Measurements from ENCODE around the gene ZDHHC17.

ZDHHC17 gene

DNA sequence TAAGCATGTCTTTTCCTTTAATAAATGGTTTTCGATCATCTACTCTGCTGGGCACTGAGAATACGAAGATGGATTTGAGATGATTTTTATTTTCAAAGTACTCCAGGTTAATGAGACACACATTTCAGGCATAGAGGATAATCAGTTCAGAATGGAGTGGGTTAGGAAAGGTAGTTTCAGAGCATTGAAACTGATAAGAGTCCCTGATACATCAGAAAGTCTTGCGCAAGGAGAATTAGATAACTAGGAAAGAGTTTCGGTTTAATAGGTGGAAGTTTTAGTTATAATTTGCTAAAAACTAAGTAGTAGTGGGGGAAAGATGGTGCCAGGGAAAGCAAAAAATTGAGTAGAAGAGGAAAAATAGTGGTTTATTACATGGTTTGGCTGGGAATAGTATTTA lies 50.1 kb downstream of the ZDHHC17 start:
- no peak for DNase-seq (ENCODE audit: low read depth, low spot score)

- peak; percentile 12 for DNase-seq (ENCODE audit: low read depth, low spot score)
Observed at GRCh38 chr12:76820888-76821482, 57.1 kb downstream of the ZDHHC17 start.

DNA sequence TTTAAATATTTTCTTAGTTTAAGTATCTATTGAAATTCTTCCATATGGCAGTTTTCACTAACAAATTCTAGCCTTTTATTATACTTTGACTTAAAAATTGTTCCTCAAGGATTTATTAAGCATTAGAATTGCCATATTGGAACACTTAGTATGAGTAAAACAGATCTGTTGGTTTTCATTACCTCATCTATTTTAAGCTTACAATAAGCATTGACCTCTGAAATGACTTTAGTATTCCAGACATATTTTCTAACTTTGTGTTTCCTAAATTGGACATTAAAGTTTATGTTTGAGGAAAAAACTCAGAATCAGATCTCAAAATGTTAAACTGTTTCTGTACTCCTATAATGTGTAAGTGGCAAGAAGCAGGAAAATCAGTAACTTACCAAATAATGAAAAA lies 66.5 kb downstream of the ZDHHC17 start:
- no peak for DNase-seq (ENCODE audit: low read depth, low spot score)

GRCh38 chr12:76836633-76837032 lies 72.7 kb downstream of the ZDHHC17 start:
- DNase-seq (ENCODE audit: low read depth, low spot score): no peak

GRCh38 chr12:76847260-76847659 lies 83.3 kb downstream of the ZDHHC17 start:
- DNase-seq (ENCODE audit: low read depth, low spot score): no peak

DNA sequence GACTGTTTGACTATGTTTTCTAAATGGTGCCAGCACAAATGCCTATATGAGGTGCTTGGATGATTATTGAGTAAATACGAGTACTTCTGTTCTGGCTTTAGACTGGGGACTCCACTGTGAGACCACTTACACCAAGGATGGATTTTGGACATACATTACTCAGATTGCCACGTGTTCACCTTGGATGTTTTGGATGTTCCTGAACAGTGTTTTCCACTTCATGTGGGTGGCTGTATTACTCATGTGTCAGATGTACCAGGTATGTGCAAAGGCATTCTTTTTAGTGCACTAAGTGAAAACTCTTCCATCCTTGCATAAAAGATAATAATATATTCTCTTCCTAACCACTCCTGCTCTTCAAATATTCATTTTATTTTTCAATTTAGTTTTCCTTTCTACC lies 84.2 kb downstream of the ZDHHC17 start:
- DNase-seq (ENCODE audit: low read depth, low spot score): no peak

DNA sequence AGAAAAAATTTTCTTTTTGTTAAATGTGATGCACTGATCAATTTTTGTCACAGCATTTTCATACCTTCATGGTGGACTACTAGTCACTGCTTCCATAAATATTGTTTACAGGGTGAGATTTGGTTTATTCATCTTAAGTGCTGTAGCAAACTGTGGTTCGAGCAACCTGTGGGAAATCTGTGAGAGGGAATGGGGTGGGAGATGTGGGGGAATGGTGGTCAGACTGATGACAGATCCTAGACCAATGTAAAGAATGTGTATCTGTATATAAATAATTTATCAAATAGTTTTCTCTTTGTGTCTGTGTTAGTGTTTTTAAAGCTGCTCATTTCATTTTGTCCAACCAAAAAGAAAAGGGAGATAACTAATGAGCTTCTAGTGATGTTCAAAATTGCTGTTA lies 88.2 kb downstream of the ZDHHC17 start:
- no peak for DNase-seq (ENCODE audit: low read depth, low spot score)

GRCh38 chr12:76855271-76855670 lies 91.4 kb downstream of the ZDHHC17 start:
- DNase-seq (ENCODE audit: low read depth, low spot score): no peak

DNA sequence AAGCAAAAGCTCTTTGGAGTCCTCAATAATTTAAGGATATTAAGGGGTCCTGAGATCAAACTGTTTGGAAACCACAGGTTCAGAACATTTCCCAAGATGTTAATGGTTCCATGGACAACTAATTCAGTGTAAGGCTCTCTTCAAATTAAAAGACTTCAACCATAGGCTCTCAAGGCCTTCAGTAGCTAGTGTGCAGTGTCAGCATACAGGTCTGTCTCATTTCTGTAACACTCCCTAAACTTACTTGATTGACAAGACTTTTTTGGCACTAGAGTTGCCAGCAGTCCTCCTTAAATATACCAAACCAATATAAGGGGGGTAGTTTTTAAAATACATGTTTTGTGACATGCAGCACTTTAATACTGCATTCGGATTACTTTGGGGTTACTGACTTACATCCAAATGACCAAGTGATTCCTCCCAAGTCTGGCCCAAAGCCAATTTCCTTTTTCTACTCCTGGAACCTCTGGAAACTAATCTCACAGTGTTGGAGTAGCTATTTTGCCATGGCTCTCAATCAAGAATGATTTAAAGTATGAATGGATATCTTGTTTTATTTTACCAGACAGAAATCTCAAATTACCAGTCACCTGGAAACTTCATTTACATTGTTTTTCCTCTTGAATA lies 92.2 kb downstream of the ZDHHC17 start:
- DNase-seq (ENCODE audit: low read depth, low spot score): no peak

GRCh38 chr12:76859611-76860010 lies 95.7 kb downstream of the ZDHHC17 start:
- no peak for DNase-seq (ENCODE audit: low read depth, low spot score)

GRCh38 chr12:76860256-76860655 lies 96.3 kb downstream of the ZDHHC17 start:
- no peak for DNase-seq (ENCODE audit: low read depth, low spot score)

- no peak for DNase-seq (ENCODE audit: low read depth, low spot score)
Observed at GRCh38 chr12:76863005-76863670, 99.2 kb downstream of the ZDHHC17 start.

DNA sequence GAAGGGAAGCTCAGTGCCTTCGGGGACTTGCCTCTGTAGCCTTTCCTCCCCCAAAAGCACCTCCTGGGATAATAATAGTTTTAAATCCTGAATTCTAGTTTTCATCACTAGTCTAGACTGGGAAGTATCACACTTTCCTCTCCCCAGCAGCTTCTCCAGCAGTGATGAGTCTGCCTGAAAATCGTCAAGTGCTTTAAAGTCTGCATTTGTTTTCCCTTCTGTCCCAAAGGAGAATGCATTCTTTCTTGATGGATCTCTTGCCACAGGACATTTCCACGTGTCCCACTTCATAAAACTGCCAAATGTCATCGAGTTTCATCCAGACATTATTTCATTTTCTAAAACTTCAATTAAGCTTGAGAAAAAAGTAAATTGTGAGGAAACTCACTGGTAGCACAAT lies 99.9 kb downstream of the ZDHHC17 start:
- no peak for DNase-seq (ENCODE audit: low read depth, low spot score)

DNA sequence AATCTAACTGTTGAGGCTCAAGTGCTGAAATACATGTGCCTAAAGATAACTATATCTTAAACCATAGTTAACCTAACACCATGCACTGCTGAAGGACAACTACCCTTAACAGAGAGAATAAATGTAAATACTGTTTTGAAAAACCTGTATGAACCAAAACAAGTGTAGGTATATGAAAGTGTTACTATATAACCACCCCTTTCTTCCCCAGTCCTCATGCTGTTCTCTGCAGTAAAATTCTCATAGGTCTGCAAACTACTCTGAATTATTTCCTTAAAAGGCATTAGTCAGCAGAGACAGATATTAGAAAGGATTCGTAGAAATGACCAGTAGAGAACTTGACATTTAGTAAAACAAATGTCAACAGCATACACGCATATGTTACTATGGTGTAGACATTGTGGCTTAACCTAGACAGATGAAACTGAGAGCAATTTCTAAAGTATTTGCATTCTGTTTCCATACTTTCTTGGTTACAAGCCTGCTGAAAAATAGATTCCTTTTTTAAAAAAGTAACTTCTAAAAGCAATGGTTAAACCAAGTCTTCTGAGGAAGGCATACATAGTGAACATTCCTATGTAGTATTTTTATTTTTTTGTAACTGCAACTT lies 101.0 kb downstream of the ZDHHC17 start:
- DNase-seq (ENCODE audit: low read depth, low spot score): no peak

- no peak for DNase-seq (ENCODE audit: low read depth, low spot score)
Observed at GRCh38 chr12:76866151-76866567, 102.2 kb downstream of the ZDHHC17 start.

DNA sequence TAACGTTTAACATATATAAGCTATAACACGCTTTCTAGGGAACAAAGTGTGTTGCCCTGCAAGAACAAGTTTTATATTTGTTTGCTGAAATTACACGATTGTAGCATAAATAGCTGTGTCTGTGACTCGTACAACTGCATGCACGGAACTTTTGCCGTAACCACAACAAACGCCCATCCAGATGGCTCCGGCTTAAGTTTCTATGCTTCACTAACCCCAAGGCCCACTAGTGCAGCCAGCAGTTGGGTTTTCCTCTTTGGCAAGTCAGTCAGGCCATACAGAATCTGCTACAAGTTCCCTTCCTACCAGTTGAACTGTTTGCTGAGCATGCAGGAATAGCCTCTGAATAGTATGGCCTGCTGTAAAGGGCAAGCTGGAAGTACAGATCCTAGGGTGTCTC lies 102.8 kb downstream of the ZDHHC17 start:
- DNase-seq (ENCODE audit: low read depth, low spot score): peak; percentile 14

DNA sequence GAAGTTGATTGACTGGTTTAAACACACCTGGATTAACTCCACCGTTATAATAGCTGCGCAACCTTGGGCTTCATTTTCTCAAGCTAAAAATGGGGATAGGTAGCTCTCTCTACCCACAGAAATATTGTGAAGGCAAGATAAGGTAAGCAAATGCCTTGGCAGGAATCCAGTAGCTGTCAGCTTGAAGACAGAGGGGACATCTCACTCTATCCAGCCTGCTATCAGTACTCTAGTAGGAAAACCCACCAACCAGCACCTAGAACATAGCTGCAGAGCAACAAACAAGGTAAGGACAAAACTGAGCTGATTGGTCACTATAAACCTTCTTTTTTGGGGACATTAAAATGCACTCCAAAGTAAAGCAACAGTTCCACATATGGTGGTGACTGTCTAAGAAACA lies 107.2 kb downstream of the ZDHHC17 start:
- no peak for DNase-seq (ENCODE audit: low read depth, low spot score)

DNA sequence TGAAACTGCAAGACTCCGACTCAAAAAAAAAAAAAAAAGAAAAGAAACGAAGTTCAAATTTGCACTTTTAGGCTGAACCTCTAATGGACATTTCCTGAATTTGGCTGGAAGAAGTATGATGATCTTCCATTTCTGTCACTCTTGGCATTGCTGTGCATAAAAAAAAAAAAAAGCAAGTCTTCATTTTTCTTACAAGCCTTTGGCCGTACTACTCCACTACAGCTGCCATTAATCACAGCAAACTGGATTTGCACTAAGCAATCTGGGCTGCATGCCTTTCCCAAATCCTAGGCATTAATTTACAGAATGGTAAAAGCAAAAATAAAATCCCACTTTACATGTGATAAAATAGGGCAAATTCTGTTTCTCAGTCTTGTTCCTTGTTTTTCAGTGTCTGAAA lies 107.8 kb downstream of the ZDHHC17 start:
- no peak for DNase-seq (ENCODE audit: low read depth, low spot score)

DNA sequence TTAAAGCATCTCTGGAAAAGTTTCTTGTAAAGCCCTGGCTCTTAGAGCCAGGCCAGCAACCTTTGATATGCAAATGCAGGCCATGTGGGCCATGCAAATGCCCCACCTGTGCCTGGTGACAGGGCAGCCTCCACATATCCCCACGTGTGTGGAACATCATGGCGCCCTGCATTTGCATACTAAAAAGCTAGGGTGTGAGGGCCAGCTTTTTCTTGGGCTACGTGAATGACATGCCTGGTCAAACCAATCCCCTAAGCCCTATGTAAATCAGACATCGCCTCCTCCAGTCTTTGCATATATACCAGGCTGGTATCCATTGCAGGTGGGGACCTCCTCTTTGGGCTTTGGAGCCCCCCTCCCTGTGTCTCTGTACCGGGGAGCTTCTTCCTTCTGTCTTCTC lies 108.5 kb downstream of the ZDHHC17 start:
- peak; percentile 47 for DNase-seq (ENCODE audit: low read depth, low spot score)

DNA sequence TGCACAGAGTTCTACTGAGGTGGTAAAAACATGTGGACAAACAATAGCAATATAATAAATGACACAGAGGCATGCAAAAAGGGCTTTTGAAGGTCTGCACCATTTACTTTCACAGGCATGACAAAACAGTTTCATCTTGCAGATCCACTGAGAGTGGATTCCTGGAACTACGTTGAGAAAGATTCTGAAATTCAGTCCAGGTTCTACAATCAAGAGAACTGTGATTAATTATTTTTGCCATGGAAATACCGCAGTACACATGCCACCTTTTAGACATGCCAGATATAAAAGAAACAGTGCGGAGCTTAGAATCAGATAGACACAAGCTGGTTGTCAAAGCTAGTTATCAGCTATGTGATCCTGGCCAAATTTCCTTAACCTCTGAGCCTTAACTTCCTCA lies 110.1 kb downstream of the ZDHHC17 start:
- DNase-seq (ENCODE audit: low read depth, low spot score): no peak

DNA sequence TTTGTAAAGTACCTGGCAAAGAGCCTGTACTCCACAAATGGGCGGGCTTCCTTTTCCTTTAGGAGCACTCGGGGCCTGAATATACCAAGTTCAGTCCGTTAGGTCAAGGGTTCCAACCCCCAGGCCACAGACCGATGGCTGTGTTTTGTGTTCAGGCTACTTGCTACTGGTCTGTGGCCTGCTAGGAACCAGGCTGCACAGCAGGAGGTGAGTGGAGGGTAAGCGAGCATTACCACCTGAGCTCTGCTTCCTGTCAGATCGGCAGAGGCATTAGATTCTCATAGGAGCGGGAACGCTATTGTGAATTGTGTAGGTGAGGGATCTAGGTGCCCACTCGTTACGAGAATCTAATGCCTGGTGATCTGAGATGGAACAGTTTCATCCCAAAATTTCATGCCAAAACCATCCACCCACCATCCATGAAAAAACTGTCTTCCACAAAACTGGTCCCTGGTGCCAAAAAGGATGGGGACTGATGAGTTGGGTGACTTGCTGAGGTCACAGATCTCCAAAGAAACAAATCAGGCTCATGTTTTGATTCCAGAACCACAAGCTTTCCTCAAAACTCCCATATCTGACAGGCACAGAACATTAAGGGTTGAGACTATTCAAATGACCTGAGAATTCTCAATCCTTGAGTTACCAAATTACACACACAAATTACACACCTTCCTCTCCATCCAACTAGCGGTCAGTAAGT lies 110.7 kb downstream of the ZDHHC17 start:
- DNase-seq (ENCODE audit: low read depth, low spot score): peak; percentile 59

DNA sequence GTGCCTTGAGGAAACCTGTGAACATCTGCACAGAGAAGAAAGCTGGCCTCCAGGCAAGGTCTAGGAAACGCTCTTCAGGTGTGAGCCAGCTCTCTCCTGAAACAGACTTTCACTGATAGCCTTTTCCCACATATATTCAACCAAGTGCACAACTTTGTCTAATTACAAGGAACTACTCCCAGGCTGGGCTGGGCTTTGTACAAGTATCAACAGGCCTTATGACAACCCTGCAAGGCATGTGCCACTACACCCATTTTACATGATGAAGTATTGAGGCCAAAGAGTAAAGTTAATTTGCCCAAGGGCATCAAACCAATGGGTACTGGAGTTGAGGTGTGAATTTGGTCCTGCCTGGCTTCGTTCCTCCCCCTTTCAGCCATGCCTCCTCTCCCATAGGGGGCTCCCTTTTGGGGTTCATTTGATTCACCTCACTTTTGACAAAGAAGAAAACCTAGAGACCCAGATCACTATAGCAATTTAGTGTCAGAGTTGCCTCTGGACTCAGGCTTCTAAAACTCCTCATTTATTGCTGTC lies 112.8 kb downstream of the ZDHHC17 start:
- DNase-seq (ENCODE audit: low read depth, low spot score): no peak

All from ELF-1 (cell line).